HEK293 (cell line): ENCODE results near the gene PLPPR2.

Experiments used
- BCL11B ChIP-seq: fragments of 450-650 bp; formaldehyde crosslinking; IDR thresholded peaks from 2 replicates; pipeline ENCODE4 v1.5.1; 2016; ENCODE audit warnings: low read depth, missing biosample characterization, missing genetic modification characterization
- GFI1B ChIP-seq: fragments of 450-650 bp; formaldehyde crosslinking; IDR thresholded peaks from 2 replicates; pipeline ENCODE4 v1.5.1; 2016; ENCODE audit warnings: missing biosample characterization, missing genetic modification characterization
- HOXD13 ChIP-seq: sonication (generic); formaldehyde crosslinking; IDR thresholded peaks from 2 replicates; pipeline ENCODE4 v1.8.0; 2022; ENCODE audit warnings: missing genetic modification reagents, borderline replicate concordance
- MYNN ChIP-seq: fragments of 450-650 bp; formaldehyde crosslinking; IDR thresholded peaks from 2 replicates; pipeline ENCODE4 v1.5.1; 2016; ENCODE audit warnings: missing biosample characterization, missing genetic modification characterization, borderline replicate concordance
- WT1 ChIP-seq: fragments of 450-650 bp; formaldehyde crosslinking; IDR thresholded peaks from 2 replicates; pipeline ENCODE4 v1.5.1; 2016; ENCODE audit warnings: missing biosample characterization, missing genetic modification characterization
- ZBTB21 ChIP-seq: fragments of 450-650 bp; formaldehyde crosslinking; IDR thresholded peaks from 2 replicates; pipeline ENCODE4 v1.5.1; 2017; ENCODE audit warnings: missing biosample characterization, missing genetic modification characterization
- ZNF10 ChIP-seq: fragments of 450-650 bp; formaldehyde crosslinking; IDR thresholded peaks from 2 replicates; pipeline ENCODE4 v1.5.1; 2017; ENCODE audit warnings: missing biosample characterization, missing genetic modification characterization
- ZNF16 ChIP-seq: fragments of 450-650 bp; formaldehyde crosslinking; IDR thresholded peaks from 2 replicates; pipeline ENCODE4 v1.5.1; 2016; ENCODE audit warnings: low read depth, missing biosample characterization, missing genetic modification characterization
- ZNF394 ChIP-seq: fragments of 450-650 bp; formaldehyde crosslinking; IDR thresholded peaks from 2 replicates; pipeline ENCODE4 v1.5.1; 2016; ENCODE audit warnings: missing biosample characterization, missing genetic modification characterization, mild to moderate bottlenecking, moderate library complexity, borderline replicate concordance
- ZNF426 ChIP-seq: fragments of 450-650 bp; formaldehyde crosslinking; IDR thresholded peaks from 2 replicates; pipeline ENCODE4 v1.5.1; 2017; ENCODE audit warnings: missing biosample characterization, missing genetic modification characterization, mild to moderate bottlenecking, inconsistent platforms, moderate library complexity
- ZNF501 ChIP-seq: fragments of 450-650 bp; formaldehyde crosslinking; IDR thresholded peaks from 2 replicates; pipeline ENCODE4 v1.5.1; 2016; ENCODE audit warnings: missing biosample characterization, missing genetic modification characterization
- ZNF529 ChIP-seq: fragments of 450-650 bp; formaldehyde crosslinking; IDR thresholded peaks from 2 replicates; pipeline ENCODE4 v1.5.1; 2017; ENCODE audit warnings: missing genetic modification characterization, missing biosample characterization; ENCODE audit not compliant: insufficient replicate concordance
- ZNF549 ChIP-seq: fragments of 450-650 bp; IDR thresholded peaks from 2 replicates; pipeline ENCODE4 v1.5.1; 2018; ENCODE audit warnings: missing biosample characterization, missing genetic modification characterization, mild to moderate bottlenecking, inconsistent platforms, moderate library complexity
- ZNF555 ChIP-seq: fragments of 450-650 bp; formaldehyde crosslinking; conservative IDR thresholded peaks from 2 replicates; pipeline ENCODE4 v1.5.1; 2017; ENCODE audit warnings: missing biosample characterization, mild to moderate bottlenecking, missing genetic modification characterization, inconsistent platforms
- ZNF558 ChIP-seq: fragments of 450-650 bp; formaldehyde crosslinking; IDR thresholded peaks from 2 replicates; pipeline ENCODE4 v1.5.1; 2016; ENCODE audit warnings: missing biosample characterization, missing genetic modification characterization
- ZNF560 ChIP-seq: fragments of 450-650 bp; formaldehyde crosslinking; IDR thresholded peaks from 2 replicates; pipeline ENCODE4 v1.5.1; 2017; ENCODE audit warnings: missing biosample characterization, missing genetic modification characterization, borderline replicate concordance
- ZNF600 ChIP-seq: fragments of 450-650 bp; formaldehyde crosslinking; IDR thresholded peaks from 2 replicates; pipeline ENCODE4 v1.5.1; 2016; ENCODE audit warnings: missing biosample characterization, missing genetic modification characterization
- ZNF626 ChIP-seq: fragments of 450-650 bp; sonication (Bioruptor Pico); formaldehyde crosslinking; IDR thresholded peaks from 2 replicates; pipeline ENCODE4 v1.5.1; 2018; ENCODE audit warnings: missing biosample characterization, missing genetic modification characterization, inconsistent platforms
- ZNF629 ChIP-seq: fragments of 450-650 bp; formaldehyde crosslinking; IDR thresholded peaks from 2 replicates; pipeline ENCODE4 v1.5.1; 2017; ENCODE audit warnings: missing biosample characterization, missing genetic modification characterization
- ZNF660 ChIP-seq: fragments of 450-650 bp; IDR thresholded peaks from 2 replicates; pipeline ENCODE4 v1.5.1; 2018; ENCODE audit warnings: missing biosample characterization, mild to moderate bottlenecking, missing genetic modification characterization
- ZNF677 ChIP-seq: fragments of 450-650 bp; IDR thresholded peaks from 2 replicates; pipeline ENCODE4 v1.5.0; 2018; ENCODE audit warnings: missing biosample characterization, mild to moderate bottlenecking, missing genetic modification characterization, moderate library complexity
- ZNF747 ChIP-seq: fragments of 450-650 bp; formaldehyde crosslinking; IDR thresholded peaks from 2 replicates; pipeline ENCODE4 v1.5.1; 2016; ENCODE audit warnings: missing biosample characterization, missing genetic modification characterization
- ZNF830 ChIP-seq: fragments of 450-650 bp; IDR thresholded peaks from 2 replicates; pipeline ENCODE4 v1.5.0; 2018; ENCODE audit warnings: missing biosample characterization, missing genetic modification characterization, low read depth, mild to moderate bottlenecking, moderate library complexity
- ZNF843 ChIP-seq: fragments of 450-650 bp; formaldehyde crosslinking; IDR thresholded peaks from 2 replicates; pipeline ENCODE4 v1.5.1; 2016; ENCODE audit warnings: missing biosample characterization, missing genetic modification characterization
- ZSCAN16 ChIP-seq: fragments of 450-650 bp; formaldehyde crosslinking; IDR thresholded peaks from 2 replicates; pipeline ENCODE4 v1.5.1; 2016; ENCODE audit warnings: missing biosample characterization, missing genetic modification characterization
- TF ChIP-seq, protein P1 (sequence below): fragments of 450-650 bp; formaldehyde crosslinking; IDR thresholded peaks from 2 replicates; pipeline ENCODE4 v1.5.1; 2016; ENCODE audit warnings: missing biosample characterization, missing genetic modification characterization
- TF ChIP-seq, protein P2 (sequence below): fragments of 450-650 bp; formaldehyde crosslinking; IDR thresholded peaks from 2 replicates; pipeline ENCODE4 v1.5.1; 2017; ENCODE audit warnings: missing biosample characterization, missing genetic modification characterization
- TF ChIP-seq, protein P3 (sequence below): fragments of 450-650 bp; formaldehyde crosslinking; IDR thresholded peaks from 2 replicates; pipeline ENCODE4 v1.5.1; 2017; ENCODE audit warnings: missing biosample characterization, missing genetic modification characterization
- TF ChIP-seq, protein P4 (sequence below): fragments of 450-650 bp; formaldehyde crosslinking; IDR thresholded peaks from 2 replicates; pipeline ENCODE4 v1.5.1; 2016; ENCODE audit warnings: missing biosample characterization, missing genetic modification characterization
- TF ChIP-seq, protein P5 (sequence below): fragments of 450-650 bp; formaldehyde crosslinking; IDR thresholded peaks from 2 replicates; pipeline ENCODE4 v1.5.1; 2016; ENCODE audit warnings: missing biosample characterization, missing genetic modification characterization
- TF ChIP-seq, protein P6 (sequence below): fragments of 450-650 bp; formaldehyde crosslinking; IDR thresholded peaks from 2 replicates; pipeline ENCODE4 v1.5.1; 2016; ENCODE audit warnings: missing biosample characterization, missing genetic modification characterization

The PLPPR2 gene

DNA sequence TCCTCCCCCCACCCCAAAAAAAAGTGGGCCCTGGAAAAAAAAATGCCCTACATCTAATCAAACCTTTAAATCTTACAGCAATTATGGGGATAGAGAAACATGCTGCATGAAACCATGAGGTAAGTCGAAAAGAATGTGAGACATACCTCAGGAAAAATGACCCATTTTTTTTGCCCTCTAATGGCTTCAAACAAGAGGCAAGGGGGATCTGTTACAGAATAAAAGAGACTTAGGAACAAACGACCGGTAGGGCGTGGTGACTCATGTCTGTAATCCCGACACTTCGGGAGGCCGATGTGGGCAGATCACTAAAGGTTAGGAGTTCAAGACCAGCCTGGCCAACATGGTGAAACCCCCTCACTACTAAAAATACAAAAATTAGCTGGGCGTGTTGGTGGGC, 55.5 kb downstream of the PLPPR2 start (continued):
- TF ChIP-seq ZNF600 (peak; percentile 37; the same call in 1 of the 2 replicates), ZNF677 (tag by site-specific recombination) (no peak), ZNF426 (tag by site-specific recombination) (no peak), ZNF394 (tag by site-specific recombination) (no peak), ZNF626 (no peak), ZNF747 (tag by site-specific recombination) (no peak), WT1 (tag by site-specific recombination) (no peak), ZBTB21 (tag by site-specific recombination) (peak; percentile 25; the same call in 1 of the 2 replicates), ZSCAN16 (tag by site-specific recombination) (no peak), ZNF830 (tag by site-specific recombination) (no peak), ZNF843 (tag by site-specific recombination) (no peak), ZNF16 (tag by site-specific recombination) (no peak), ZNF560 (tag by site-specific recombination) (no peak), BCL11B (tag by site-specific recombination) (no peak), ZNF549 (no peak), ZNF629 (tag by site-specific recombination) (peak; percentile 49; the same call in 1 of the 2 replicates), ZNF10 (tag by site-specific recombination) (no peak), ZNF555 (tag by site-specific recombination) (no peak), ZNF501 (no peak), ZNF529 (tag by site-specific recombination) (no peak), HOXD13 (CRISPR knock-in tag) (no peak), ZNF558 (tag by site-specific recombination) (no peak), ZNF660 (tag by site-specific recombination) (0 out of 2 replicates have a peak, but pooled peaks have one; percentile 29), GFI1B (no peak), MYNN (no peak)
- TF ChIP-seq, protein P1, sequence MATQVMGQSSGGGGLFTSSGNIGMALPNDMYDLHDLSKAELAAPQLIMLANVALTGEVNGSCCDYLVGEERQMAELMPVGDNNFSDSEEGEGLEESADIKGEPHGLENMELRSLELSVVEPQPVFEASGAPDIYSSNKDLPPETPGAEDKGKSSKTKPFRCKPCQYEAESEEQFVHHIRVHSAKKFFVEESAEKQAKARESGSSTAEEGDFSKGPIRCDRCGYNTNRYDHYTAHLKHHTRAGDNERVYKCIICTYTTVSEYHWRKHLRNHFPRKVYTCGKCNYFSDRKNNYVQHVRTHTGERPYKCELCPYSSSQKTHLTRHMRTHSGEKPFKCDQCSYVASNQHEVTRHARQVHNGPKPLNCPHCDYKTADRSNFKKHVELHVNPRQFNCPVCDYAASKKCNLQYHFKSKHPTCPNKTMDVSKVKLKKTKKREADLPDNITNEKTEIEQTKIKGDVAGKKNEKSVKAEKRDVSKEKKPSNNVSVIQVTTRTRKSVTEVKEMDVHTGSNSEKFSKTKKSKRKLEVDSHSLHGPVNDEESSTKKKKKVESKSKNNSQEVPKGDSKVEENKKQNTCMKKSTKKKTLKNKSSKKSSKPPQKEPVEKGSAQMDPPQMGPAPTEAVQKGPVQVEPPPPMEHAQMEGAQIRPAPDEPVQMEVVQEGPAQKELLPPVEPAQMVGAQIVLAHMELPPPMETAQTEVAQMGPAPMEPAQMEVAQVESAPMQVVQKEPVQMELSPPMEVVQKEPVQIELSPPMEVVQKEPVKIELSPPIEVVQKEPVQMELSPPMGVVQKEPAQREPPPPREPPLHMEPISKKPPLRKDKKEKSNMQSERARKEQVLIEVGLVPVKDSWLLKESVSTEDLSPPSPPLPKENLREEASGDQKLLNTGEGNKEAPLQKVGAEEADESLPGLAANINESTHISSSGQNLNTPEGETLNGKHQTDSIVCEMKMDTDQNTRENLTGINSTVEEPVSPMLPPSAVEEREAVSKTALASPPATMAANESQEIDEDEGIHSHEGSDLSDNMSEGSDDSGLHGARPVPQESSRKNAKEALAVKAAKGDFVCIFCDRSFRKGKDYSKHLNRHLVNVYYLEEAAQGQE (tag by site-specific recombination) = no peak
- TF ChIP-seq, protein P2, sequence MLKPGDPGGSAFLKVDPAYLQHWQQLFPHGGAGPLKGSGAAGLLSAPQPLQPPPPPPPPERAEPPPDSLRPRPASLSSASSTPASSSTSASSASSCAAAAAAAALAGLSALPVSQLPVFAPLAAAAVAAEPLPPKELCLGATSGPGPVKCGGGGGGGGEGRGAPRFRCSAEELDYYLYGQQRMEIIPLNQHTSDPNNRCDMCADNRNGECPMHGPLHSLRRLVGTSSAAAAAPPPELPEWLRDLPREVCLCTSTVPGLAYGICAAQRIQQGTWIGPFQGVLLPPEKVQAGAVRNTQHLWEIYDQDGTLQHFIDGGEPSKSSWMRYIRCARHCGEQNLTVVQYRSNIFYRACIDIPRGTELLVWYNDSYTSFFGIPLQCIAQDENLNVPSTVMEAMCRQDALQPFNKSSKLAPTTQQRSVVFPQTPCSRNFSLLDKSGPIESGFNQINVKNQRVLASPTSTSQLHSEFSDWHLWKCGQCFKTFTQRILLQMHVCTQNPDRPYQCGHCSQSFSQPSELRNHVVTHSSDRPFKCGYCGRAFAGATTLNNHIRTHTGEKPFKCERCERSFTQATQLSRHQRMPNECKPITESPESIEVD = no peak
- TF ChIP-seq, protein P3, sequence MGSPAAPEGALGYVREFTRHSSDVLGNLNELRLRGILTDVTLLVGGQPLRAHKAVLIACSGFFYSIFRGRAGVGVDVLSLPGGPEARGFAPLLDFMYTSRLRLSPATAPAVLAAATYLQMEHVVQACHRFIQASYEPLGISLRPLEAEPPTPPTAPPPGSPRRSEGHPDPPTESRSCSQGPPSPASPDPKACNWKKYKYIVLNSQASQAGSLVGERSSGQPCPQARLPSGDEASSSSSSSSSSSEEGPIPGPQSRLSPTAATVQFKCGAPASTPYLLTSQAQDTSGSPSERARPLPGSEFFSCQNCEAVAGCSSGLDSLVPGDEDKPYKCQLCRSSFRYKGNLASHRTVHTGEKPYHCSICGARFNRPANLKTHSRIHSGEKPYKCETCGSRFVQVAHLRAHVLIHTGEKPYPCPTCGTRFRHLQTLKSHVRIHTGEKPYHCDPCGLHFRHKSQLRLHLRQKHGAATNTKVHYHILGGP = no peak
- TF ChIP-seq, protein P4, sequence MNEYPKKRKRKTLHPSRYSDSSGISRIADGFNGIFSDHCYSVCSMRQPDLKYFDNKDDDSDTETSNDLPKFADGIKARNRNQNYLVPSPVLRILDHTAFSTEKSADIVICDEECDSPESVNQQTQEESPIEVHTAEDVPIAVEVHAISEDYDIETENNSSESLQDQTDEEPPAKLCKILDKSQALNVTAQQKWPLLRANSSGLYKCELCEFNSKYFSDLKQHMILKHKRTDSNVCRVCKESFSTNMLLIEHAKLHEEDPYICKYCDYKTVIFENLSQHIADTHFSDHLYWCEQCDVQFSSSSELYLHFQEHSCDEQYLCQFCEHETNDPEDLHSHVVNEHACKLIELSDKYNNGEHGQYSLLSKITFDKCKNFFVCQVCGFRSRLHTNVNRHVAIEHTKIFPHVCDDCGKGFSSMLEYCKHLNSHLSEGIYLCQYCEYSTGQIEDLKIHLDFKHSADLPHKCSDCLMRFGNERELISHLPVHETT = peak; percentile 19; the same call in 1 of the 2 replicates
- TF ChIP-seq, protein P5, sequence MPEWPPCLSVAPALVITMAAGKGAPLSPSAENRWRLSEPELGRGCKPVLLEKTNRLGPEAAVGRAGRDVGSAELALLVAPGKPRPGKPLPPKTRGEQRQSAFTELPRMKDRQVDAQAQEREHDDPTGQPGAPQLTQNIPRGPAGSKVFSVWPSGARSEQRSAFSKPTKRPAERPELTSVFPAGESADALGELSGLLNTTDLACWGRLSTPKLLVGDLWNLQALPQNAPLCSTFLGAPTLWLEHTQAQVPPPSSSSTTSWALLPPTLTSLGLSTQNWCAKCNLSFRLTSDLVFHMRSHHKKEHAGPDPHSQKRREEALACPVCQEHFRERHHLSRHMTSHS (tag by site-specific recombination) = no peak
- TF ChIP-seq, protein P6, sequence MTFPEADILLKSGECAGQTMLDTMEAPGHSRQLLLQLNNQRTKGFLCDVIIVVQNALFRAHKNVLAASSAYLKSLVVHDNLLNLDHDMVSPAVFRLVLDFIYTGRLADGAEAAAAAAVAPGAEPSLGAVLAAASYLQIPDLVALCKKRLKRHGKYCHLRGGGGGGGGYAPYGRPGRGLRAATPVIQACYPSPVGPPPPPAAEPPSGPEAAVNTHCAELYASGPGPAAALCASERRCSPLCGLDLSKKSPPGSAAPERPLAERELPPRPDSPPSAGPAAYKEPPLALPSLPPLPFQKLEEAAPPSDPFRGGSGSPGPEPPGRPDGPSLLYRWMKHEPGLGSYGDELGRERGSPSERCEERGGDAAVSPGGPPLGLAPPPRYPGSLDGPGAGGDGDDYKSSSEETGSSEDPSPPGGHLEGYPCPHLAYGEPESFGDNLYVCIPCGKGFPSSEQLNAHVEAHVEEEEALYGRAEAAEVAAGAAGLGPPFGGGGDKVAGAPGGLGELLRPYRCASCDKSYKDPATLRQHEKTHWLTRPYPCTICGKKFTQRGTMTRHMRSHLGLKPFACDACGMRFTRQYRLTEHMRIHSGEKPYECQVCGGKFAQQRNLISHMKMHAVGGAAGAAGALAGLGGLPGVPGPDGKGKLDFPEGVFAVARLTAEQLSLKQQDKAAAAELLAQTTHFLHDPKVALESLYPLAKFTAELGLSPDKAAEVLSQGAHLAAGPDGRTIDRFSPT (tag by site-specific recombination) = peak; percentile 74
